ENCODE measurements around the gene SLC6A17.

The SLC6A17 gene

DNA sequence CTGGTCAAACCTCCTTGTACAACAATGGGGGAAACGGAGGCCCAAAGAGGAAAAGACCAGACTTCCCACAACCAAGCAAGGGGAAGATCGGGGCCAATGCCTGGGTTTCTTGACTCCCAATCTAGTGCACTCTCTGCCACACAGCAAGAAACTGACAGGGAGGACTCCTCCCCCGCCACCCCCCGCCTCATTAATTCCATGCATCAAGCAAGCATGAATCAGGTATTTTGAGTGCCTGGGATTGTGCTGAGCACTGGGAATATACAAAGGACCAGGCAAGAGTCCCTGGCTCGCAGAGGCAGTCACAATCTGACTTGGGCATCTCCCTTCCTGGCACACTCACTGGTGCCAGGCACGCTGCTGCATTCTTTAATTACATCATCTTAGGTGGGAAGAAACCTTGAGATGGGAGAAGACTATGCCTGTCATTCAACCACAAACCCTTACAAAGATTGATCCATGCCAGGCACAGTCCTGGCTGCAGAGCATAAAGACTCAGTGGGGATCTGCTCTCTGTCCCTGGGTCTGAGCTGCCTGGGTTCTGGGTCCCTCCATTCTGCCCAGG, 55.4 kb downstream of the SLC6A17 start:
- DNase-seq = peak; percentile 85

DNA sequence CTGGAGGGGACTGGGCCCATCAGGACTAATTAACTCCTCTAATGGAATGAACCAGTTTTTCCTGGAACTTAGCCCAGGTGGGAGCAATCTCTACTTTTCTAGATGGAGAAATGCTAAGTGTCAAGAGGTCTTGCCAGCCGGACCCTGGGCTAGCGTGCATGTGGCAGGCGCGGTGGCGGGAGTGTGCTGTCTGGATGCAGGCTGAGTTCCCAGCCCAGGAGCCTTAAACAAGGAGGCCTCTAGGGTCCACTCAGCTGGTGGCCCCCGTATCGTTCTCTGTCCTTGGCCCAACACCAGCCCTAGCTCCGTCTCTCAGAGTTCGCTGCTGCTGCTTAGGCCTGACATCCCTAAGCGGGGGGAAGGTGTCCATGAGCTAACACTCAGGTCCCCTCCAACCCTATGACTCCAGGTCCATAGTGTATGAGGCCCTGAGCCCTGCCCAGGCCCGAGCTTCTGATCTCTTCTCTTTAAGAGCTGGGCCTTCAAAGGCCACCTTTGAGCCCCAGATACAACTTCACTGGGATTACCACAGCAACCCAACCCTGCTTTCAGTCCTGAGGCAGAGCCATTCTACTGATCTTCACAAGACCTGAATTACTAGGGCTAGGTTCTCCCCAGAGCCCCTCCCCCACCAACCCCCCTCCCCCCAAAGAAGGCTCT, 56.1 kb downstream of the SLC6A17 start:
- no peak for DNase-seq

- DNase-seq = no peak
Measured at GRCh38 chr1:110207831-110208230, 57.5 kb downstream of the SLC6A17 start.

- no peak for DNase-seq
Measured at GRCh38 chr1:110208916-110209645, 58.8 kb downstream of the SLC6A17 start.

DNA sequence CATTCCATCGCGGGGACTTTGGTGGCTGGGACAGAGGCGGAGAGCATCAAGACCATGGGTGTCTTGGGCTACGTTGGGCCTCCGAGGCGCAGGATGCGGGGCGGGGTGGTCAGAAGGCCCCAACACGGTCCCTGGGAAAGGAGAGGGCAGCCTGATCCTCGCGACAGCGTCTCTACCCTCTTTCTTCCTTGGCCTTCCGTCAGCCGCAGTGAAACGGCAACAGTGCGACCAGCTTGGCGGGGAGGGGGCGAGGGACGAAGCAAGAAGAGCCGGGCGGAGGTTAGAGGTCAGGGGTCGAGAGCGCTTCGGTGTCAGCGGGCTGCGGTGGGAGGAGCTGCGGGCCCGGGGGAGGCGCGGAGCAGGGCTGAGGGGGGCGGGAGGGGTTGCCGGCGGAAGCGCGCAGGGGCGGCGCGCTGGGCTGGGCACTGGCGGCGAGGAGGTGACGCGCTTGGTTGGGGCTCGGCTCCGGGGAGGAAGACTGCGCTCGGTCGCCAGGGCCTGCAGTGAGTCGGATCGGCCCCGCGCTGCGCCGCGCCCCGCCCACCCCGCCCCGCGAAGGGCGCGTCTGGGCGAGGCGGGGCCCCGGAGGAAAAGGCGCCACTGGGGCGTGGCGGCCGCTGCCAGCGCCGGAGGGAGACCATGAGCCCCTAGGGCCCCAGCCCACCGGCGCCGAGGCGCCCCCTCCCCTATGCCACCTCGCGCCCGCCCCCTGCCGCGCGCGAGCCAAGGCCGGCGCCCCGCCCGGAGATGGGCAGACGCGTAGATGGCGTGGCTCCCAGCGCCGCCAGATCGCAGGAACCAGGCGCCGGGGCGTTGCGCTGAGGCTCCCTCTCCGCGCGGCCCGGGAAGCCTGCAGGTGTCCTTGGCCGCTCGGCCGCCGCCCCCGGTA, 59.7 kb downstream of the SLC6A17 start, which contains the start of gene KCNC4:
KCNC4 (plus strand) TSS at position 600 of the 889 bp plus-strand sequence. CDS start 1,186 bp downstream, outside the sequence.
- DNase-seq = peak; percentile 82

- peak; percentile 54 for DNase-seq
Measured at GRCh38 chr1:110210604-110211495, 60.6 kb downstream of the SLC6A17 start.

DNA sequence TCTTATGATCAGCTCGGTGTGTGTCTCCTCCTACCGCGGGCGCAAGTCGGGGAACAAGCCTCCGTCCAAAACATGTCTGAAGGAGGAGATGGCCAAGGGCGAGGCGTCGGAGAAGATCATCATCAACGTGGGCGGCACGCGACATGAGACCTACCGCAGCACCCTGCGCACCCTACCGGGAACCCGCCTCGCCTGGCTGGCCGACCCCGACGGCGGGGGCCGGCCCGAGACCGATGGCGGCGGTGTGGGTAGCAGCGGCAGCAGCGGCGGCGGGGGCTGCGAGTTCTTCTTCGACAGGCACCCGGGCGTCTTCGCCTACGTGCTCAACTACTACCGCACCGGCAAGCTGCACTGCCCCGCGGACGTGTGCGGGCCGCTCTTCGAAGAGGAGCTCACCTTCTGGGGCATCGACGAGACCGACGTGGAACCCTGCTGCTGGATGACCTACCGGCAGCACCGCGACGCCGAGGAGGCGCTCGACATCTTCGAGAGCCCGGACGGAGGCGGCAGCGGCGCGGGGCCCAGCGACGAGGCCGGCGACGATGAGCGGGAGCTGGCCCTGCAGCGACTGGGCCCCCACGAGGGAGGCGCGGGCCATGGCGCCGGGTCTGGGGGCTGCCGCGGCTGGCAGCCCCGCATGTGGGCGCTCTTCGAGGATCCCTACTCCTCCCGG, 61.3 kb downstream of the SLC6A17 start:
- no peak for DNase-seq

GRCh38 chr1:110212169-110213142, 62.2 kb downstream of the SLC6A17 start:
- peak; percentile 79 for DNase-seq

DNA sequence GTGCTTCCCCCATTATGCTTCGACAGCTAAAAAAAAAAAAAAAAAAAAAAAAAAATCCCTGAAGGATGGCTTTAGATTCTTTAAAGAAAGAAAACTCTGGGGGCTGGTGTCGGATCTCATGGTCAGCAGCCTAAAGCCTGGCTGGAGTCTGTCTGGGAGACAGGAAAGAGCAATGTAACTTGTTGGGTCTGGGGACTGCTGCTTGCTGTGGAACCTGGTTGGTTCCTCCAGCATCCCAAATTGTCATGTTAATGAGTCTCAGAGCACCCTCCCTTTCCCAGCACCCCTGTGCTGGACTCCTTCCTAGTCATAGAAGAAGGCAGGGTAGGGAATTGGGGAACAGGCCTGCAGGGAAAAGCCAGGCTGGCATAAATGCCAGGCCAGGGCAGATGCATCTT, 62.8 kb downstream of the SLC6A17 start:
- DNase-seq = no peak

DNA sequence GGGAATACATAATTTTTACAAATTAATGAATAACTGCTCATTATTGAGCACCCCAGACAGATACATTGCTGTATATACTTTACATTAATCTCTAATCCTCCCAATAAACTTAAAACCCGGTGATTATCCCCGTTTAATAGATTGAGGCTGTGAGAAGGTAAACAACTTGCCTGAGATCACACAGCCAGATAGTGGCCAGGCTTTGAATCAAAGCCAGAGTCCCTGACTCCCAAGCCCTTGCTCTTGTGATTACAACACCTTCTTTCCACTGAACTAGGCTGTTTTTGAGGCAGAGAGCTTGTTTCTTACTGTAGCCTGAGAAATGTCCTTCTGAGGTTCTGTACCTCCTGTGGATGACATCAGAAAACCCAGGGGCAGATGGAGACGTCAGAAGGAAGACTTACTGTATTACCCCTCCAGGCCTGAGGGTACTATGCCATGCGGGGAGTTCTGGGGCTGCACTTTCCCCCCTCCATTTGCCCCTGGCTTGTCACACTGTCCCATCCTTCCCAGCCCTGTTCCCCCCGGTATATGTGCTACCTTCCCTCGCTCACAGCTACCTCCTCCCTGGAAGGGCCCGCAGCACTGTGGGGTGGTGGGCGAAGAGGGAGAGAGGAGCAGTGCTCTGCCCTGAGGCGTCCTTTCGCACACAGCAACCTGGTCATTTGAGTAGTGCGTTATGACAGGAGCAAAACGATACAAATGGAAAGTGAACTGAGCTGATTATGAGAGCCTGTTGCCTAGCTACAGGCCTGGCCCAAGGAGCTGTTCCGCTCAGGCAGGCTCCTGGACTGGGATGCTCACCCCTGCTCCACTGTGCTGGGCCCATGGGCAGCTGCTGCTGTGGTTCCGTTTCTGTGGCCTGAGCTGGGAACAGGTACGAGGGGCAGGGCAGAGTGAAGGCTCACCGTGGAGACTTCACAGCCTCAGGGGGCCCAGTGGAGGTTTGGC, 64.4 kb downstream of the SLC6A17 start:
- DNase-seq = no peak

DNA sequence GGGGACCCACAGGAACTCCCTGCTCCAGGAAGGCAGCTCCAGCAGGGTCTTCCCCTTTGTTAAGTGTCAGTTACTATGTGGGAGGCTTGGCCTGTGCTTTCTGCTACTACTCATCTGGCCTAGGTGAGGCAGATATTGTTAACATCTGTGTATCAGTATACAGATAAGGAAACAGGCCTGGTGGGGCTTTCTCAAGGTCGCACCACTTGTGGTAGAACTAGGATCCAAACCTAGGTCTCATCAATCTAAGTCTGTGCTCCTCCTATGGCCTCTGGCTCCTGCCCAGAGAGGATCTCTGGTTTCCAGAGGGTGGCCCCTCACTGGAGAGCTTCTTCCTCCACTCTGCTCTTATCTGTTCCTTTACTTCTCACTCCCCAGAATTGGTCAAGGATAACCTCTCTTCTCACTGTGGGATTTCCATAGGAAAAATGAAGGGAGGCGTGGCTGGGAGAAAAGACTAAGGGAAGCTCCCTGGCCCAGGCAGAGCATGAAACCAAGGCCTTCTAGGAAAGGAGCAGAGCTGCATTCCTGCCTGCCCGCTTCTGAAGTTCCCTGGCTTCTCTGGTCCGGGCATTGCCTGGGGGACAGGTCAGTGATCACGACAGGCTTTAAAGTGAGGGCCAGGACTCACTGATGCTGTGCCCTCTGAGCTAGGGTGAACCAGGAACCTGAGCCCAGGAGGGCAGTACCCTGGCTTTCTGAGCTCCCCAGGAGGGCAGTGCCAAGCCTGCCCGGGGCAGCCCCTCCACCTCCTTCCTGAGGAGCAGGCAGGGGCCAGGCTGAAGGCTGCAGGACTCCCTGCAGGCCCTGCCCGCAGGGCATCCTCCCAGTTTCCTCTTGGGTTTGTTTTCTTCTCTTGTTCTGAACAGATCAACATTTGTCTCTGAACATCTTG, 65.6 kb downstream of the SLC6A17 start:
- peak; percentile 45 for DNase-seq

GRCh38 chr1:110216844-110217444, 66.7 kb downstream of the SLC6A17 start:
- no peak for DNase-seq

- DNase-seq = no peak
Measured at GRCh38 chr1:110218137-110218536, 67.8 kb downstream of the SLC6A17 start.

- no peak for DNase-seq
Measured at GRCh38 chr1:110218739-110219138, 68.4 kb downstream of the SLC6A17 start.

GRCh38 chr1:110220324-110220723, 70.0 kb downstream of the SLC6A17 start:
- no peak for DNase-seq

- no peak for DNase-seq
Measured at GRCh38 chr1:110221119-110221518, 70.8 kb downstream of the SLC6A17 start.

DNA sequence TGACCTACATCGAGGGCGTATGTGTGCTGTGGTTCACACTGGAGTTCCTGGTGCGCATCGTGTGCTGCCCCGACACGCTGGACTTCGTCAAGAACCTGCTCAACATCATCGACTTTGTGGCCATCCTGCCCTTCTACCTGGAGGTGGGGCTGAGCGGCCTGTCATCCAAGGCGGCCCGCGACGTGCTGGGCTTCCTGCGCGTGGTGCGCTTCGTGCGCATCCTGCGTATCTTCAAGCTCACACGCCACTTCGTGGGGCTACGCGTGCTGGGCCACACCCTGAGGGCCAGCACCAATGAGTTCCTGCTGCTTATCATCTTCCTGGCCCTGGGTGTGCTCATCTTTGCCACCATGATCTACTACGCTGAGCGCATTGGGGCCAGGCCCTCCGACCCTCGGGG, 72.8 kb downstream of the SLC6A17 start:
- DNase-seq = no peak
